Mammary epithelial cell (primary cell): Measurements from ENCODE around the gene SUSD5.

Source experiments
- EZH2 ChIP-seq: IDR thresholded peaks from 2 replicates; pipeline ENCODE4 v1.6.1; 2012; ENCODE audit warnings: low read length, inconsistent platforms, borderline replicate concordance
- TF ChIP-seq, protein P1 (sequence below), 2 donors: IDR thresholded peaks in 1 of 2; conservative IDR thresholded peaks in 1 of 2; 2 replicates each; pipeline ENCODE4 v1.5.1; 2011 to 2012; ENCODE audit warnings: inconsistent platforms in 2 of 2, low read length in 2 of 2, mild to moderate bottlenecking in 2 of 2, control low read depth in 1 of 2, low read depth in 1 of 2; ENCODE audit not compliant: insufficient read depth in 1 of 2; ENCODE audit errors: extremely low read depth in 1 of 2

DNA sequence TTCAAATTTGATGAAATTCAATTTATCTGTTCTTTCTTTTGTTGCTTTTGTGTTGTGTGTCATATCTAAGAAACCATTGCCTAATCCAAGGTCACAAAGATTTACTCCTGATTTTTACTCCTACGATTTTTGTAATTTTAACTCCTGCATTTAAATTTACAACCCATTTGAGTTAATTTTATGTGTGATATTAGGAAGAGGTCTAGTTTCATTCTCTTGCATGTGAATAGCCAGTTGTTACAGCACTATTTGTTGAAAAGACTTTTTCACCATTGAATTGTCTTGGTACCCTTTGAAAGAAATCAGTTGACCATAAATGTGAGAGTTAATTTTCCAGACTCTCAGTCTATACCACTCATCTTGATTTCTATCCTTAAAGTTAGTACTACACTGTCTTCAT lies 80.9 kb downstream of the SUSD5 start:
- TF ChIP-seq, protein P1, sequence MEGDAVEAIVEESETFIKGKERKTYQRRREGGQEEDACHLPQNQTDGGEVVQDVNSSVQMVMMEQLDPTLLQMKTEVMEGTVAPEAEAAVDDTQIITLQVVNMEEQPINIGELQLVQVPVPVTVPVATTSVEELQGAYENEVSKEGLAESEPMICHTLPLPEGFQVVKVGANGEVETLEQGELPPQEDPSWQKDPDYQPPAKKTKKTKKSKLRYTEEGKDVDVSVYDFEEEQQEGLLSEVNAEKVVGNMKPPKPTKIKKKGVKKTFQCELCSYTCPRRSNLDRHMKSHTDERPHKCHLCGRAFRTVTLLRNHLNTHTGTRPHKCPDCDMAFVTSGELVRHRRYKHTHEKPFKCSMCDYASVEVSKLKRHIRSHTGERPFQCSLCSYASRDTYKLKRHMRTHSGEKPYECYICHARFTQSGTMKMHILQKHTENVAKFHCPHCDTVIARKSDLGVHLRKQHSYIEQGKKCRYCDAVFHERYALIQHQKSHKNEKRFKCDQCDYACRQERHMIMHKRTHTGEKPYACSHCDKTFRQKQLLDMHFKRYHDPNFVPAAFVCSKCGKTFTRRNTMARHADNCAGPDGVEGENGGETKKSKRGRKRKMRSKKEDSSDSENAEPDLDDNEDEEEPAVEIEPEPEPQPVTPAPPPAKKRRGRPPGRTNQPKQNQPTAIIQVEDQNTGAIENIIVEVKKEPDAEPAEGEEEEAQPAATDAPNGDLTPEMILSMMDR (conservative IDR thresholded peaks at IDR 0.05 in 1 of 2, IDR thresholded peaks at IDR 0.05 in 1 of 2; ENCODE audit: extremely low read depth in 1 of 2, insufficient read depth in 1 of 2, low read depth in 1 of 2, low read length in 2 of 2), result no peak
- no peak for TF ChIP-seq EZH2
